COLO668 (cell line): ENCODE measurements around the gene PRXL2A.
A peak's percentile ranks its signal among the peaks of the same experiment; 100 is the strongest.
"Not testable (repeated sequence)": the region's sequence is repeated elsewhere in the genome, so short reads cannot be mapped to it uniquely, and the experiment has no call there.

Experiments used
- DNase-seq: peaks from one replicate; lab custom pipeline; 2025; ENCODE audit not compliant: unreplicated experiment; lab: John Stamatoyannopoulos, UW

Gene PRXL2A

DNA sequence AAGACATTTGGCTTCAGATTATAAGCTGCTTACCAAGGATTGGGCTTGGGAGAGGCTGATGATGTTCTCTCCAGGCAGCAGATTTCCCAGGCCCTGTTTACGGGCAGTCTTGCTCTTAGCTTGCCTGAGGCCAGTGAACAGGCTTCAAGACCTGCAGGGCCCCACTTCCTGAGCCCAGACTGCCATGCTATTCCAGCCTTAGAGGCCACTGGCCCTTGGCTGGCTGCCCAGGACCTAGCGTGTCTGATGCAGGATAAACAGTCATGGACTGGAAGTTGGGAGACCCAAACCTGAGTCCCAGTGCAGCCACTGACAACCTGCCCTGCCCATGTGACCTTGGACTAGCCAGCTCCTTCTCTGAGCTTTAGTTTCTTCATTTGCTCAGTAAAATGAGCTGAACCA, 2.9 kb downstream of the PRXL2A start:
- DNase-seq, result peak; percentile 50

DNA sequence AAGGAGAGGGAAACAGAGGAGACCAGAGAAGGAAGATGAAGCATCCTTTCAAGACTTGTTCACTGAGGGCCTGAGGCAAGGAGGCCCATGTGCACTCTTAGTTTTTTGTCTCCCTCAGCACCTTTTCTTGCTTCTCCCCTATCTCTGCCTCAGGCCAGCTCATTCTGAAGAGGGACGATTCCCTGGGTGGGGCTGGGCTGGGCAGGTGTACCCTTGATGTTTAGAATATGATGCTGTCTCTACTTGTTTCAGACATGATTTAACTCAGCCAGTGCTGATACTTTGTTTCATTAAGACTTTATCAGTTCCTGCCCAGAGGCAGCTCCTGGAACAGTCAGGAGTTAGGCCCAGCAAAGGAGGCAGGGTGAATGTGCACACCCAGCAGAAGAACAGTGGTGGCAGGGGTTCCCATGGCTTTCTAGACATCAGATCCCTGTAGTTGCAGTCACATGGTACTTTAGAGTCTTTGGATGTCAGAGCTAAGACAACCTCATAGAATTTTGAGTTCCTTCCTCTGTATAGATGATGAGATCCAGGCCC, 3.4 kb downstream of the PRXL2A start:
- no peak for DNase-seq

DNA sequence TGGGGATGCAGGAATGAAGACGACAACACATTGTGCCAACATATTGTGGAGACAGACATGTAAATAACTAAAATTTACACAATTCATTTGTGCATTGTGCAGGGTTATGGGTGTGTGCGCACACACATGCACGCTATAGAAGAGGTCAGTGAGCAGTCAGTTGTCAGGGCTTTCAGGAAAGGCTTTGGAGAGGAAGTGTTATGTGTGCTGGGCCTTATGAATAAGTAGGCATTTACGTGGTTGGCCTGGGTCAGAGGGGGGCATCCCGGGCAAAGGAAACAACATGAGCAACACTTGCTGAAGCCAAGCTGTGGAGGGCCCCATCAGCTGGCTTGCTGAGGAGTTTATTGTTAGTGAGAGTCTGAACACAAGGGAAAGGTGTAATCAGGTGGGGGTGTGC, 4.1 kb downstream of the PRXL2A start:
- DNase-seq, result no peak

DNA sequence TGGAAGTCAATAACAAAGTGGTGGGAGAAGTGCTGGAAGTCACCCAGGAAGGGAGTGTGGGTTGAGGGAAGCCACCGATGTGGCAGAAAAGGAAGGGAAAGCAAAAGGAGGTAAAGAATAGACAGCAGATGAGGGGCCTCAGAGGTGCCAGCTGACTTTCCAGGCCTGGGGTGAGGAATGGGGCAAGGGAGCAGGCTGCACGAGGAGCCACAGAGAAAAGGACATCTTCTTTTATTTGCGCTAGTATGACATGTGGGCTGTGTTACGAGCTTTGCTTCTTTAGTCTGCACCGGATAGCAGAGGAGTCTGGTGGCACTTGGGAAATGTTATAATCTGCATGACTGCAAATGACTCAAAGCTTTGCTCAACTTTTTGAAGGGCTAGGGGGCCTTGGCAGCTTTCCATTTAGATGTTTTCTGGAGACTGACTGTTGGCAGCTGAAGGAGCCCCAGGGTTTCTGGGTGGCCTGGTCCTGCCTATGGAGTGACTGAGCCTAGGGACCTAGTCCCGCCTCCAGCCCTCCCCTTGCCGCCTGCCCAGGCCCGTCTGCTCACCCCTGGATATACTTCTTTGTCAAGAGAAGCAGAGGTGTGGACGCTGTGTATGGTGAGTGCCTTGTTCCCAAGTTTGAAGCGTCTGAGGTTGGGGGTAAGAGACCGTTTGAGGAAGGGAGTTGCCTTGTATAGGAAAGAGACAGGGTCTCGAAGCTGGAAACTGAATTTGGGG, 5.1 kb downstream of the PRXL2A start:
- peak; percentile 43 for DNase-seq

DNA sequence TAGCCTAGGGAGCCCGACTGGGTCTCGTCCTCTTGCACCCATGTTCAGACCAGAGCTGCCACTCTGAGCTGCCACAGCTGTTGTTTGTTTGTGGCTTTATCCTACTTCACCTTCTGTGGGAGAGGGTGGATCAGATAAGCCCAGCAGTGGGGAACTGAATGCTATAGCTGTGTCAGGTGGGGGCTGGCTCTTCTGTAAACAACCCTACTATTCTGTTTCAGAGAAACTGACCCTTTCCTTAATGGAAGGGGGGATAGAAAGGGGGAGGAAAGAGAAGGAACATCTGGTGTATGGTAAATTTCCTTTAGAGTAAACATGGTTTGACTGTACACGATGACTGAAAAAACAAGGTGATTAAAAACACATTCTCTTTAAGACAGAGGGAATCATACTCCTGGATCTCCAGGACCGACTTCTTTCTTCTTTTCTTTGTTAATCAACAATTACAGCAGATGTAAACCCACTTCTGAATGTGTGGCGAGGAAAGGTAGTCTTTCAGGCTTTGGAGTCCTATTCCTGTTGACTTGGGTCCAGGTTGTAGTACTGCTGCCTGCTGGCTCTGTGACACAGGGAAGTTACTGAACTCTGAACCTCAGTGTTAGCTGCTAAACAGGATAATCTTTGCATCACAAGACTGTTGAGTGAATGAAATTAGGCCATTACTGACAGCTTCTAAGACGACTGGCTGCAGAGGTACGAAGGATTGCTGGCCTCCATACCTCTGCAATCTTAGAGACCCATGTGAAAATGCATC, 6.0 kb downstream of the PRXL2A start:
- peak; percentile 49 for DNase-seq

DNA sequence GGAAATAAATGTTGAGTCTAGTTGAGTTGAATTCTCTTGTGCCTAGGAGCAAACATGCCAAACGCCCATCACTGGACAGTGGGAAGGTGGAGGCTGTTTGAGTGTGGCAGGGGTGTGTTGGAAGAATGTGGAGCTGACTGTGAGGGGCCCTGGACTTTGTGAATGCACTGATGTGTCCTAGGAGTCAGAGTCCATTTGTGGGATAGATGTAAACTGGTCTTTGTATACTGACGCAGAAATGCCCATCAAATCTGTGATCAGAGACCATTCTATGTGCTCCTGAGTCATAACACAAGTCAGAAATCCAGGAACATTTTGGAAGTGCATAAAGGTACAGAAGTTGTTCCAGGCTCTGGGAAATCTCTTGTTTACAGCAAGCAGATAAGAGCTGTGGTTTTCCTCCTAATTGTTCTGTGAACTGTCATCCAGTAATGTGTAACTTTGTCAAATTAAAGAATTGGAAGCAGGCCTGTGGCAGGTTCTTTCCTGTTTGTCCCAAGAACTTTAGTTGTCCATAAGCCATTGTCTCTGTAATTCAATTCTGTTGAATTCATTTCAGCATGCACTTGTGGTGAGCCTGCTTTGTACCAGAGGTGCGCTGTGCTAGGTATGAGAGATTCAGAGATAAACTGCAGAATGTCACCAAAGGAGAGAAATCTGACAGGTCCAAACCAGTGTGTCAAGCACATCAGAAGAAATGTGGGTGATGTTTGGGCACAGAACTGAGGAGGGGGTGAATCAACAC, 7.6 kb downstream of the PRXL2A start:
- no peak for DNase-seq

DNA sequence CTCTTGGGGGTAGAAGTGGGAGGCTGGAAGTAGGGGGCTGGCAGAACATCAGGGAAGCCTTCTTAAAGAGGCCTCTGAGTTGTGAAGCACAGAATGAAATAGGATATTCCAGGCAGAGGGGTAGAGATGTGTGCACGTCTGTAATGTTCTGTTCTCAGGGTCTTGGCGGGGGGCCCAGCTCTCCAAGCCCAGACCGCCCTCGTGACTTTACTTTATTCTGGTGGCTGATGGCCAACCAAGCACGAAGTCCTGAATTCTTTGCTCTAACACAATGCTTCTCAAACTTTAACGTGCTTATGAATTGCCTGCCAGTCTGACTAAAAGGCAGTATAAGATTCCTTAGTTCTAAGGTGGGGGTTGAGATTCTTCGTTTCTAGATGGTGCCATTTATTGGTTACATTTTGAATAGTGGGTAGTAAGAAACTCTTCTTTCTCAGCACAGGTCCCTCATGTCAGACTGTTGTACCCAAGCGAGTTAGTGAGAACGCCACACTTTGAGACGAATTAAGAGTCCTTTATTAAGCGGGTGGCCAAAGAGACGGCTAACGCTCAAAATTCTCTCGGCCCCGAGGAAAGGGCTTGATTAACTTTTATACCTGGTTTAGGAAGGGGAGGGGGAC, 8.2 kb downstream of the PRXL2A start:
- no peak for DNase-seq

DNA sequence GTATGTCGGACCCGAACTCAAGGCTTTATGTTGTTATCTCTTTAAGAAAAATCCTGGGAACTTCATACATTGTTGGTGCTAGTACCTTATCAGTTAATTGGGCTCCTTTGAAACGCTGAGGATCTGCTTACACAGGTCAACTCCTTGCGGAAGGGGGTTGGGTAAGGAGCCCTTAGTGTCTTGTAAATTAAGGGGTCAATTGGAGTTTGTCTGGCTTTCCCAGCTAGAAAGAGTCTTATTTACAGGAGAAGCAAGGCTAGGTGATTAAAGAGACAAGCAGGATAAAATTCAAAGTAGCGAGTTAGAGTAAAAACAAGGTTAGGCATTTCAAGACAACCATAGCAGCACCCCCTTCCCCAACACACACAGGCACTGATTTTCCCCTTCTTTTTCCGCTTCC, 8.9 kb downstream of the PRXL2A start:
- DNase-seq, result not testable (repeated sequence)

DNA sequence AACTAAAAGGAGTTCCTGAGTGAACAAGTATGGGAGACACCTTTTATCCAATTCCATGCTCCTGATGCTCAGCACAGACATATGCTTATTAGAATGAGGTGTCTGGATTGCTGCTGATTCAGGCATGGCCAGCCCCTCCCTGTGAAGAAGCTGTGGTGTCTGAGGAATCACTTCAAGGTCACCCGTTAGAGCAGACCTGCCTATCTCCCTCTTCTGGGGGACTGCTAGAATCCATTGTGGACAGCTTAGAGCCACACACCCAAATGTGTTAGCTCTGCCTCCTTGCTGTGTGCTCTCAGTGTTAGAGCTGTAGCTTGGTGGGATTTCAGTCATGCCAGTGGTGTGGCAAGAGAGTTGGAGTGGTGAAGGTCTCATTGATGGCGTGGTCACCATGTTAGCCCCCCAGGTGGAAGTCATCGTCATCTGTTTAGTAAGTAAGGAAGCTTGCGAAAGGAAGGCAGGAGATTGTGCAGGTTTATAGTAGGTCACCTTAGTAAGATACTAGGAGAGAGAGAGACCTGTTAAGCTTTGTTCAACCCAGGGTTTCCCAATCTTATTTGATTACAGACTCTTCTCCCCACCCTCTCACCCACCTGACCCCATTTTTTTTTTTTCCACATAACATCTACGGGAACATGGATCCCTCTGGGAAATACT, 12.8 kb downstream of the PRXL2A start:
- DNase-seq, result no peak

DNA sequence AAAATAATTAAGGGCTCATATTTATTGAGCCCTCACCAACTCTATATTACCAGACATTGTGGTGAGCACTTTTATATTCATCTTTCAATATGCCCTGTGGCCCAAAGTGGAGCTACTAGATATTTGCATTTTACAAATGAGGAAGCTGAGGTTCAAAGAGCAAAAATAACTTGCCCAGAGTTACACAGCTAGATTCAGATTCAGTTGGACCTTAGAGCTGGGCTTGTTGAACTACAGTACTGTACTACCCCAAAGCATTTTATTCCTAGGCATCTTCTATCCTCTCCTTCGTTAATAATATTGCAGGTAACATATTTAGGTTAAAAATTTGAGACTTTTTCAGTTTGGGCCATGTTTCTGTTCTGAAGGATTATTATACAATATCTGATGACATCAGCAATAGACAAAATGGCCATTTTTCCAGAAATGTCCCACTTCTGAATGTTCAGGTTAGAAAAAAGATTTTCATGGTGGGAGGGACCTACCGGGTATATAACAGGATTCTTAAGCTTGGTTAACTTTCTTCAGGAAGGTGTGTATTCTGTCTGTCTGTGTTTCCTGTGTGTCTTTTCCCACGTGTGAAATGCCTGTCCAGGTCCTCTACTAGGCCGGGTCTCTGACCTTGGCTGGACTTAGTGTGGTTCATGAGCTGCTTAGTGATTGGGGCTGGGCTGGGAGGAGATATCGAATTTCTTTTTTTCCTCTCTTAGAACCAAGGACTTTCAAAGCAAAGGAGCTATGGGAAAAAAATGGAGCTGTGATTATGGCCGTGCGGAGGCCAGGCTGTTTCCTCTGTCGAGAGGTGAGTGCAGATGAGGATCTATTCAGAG, 13.6 kb downstream of the PRXL2A start:
- no peak for DNase-seq

DNA sequence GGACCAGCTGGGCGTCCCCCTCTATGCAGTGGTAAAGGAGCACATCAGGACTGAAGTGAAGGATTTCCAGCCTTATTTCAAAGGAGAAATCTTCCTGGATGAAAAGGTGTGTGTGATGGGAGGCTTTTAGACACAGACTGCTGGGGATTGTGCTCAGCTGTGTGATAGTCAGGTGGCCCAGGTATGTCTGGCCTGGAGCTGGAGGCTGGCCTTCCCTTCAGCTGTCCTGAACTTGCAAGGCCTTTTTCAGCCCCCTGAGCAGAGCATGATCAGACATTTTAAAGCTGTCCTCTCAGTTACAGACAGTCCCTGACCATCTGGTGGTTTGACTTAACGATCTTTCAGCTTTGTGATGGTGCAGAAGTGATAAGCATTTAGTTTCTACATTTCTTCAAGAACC, 17.6 kb downstream of the PRXL2A start:
- DNase-seq, result no peak

DNA sequence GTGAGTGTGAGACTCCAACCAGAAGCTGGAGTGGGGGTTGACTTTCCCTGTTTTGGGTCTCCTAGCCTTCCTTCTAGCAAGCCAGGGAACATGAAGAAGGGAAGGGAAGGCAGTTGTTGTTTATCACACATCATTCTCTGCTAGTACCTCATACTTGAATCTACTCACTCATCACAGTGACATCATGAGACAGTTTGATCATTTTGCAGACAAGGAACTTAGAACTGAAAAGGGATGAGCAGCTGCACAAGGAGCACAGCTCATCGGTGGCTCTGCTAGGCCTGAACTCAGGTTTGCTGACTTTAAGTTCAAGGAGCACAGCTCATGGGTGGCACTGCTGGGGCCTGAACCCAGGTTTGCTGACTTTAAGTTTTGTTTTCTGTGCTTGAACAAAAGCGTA, 19.2 kb downstream of the PRXL2A start:
- DNase-seq, result no peak

DNA sequence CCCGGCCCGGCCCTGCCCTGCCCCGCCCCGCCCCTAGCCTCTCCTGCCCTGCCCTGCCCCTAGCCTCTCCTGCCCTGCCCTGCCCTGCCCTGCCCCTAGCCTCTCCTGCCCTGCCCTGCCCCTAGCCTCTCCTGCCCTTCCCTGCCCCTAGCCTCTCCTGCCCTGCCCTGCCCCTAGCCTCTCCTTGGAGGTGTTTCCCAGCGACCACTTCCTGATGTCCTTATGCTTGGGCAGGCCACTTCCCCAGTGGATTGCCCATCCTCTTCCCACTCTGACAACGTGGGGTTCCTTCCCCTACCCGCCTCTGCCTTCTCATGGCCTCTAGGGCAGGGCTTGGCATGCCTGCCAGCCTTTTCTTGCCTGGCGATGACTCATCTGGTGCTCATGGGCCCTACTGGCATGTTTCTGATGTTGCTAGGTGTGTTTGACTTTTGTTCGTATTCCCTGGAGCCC, 21.2 kb downstream of the PRXL2A start:
- no peak for DNase-seq

DNA sequence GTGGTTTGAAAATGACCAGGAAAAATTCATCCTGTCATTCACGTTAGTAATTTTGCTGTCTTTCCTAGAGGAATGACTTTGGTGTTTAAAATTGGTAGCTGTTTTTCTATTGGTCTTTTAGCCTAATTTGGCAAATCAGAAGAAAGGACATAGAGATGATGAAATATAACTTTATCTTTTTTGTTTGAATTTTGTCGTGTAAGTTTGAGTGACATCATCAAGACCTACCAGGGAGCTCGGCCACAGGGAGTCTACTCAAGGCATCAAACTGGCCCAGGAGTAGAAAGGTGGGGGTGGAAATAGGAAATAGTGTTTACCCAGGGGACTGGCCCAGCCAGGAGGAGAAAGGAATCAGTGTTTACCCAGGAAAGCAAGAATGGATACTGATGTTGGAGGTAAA, 24.8 kb downstream of the PRXL2A start:
- DNase-seq, result no peak

DNA sequence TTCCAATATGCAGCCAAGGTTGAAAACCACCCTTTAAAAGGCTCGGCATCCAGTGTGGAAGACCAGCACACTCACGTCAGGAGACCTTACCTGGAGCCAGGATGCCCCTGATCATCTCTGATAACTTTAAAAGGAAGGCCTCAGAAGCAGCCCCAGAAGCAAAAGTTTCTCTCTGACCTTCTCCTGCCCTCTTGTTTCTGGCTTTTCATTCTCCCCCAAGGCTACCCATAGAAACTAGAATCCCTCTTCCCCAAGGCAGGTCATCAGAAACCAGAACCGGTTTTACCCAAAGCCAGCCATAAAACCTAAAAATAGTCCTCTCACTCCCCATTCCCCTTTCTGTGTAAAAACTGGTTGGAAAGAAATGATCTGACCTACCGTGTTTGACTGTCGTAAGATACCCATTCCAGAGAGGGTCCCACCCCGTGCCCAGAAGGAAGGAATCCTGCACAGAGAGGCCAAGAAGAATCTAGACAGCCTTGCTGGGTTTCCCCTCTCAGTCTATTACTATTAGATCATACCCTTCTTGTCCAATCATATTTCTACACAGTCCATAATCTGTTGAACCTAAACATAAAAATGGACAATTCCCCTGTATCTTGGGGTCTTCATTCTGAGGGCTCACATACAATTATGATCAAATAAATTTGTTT, 28.2 kb downstream of the PRXL2A start:
- DNase-seq, result no peak

DNA sequence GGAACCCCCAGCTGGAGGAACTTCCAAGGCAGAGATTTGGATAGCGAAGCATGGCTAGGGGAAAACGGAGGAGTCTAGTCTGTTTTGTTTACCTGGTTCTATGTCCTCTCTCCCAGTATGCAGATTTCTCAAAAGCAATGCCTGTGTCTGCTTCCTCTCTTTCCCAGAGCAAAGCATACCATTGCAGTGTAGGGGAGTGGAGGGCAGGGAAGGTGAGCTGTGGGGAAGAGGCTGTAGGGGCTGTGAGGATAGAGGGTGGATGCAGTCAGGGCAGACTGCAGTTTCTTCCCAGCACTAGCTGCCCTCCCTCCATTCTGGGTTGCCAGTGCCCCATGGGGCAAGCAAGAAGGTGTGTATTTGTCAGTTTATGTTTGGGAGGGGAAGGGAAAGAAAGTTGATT, 28.9 kb downstream of the PRXL2A start:
- no peak for DNase-seq

DNA sequence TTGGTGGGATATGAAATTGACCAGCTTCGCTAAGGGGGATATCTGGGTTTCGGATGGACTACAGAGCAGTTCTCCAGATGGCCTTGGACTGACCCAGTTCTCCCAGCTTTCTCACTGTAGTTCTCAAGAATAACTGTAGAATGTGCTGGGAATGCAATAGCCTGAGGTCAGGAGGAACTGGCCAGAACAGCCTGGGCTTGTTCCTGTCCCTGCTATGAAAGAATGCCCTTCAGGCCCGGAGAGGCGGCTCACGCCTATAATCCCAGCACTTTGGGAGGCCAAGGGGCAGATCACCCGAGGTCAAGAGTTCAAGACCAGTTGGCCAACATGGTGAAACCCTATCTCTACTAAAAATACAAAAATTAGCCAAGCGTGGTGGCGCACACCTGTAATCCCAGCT, 33.5 kb downstream of the PRXL2A start:
- no peak for DNase-seq

DNA sequence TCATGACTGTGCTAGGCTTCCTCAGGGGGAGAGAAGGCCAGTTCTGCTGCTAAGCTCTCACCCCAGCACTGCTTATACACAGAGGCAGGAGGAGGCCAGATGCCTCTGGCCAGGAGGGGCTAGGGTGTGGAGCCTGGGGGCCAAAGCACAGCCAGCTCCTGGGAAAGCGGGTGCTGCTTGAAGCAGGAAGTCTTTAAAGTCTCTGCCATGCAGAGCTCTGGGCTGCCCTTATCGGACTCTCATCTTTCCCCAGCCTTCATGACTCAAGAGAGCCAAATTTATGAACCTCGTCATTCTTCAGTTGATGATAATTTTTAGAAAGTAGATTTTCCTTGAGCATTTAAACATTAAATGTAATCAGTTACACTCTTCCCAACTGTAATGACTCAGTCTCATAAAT, 34.5 kb downstream of the PRXL2A start:
- no peak for DNase-seq

DNA sequence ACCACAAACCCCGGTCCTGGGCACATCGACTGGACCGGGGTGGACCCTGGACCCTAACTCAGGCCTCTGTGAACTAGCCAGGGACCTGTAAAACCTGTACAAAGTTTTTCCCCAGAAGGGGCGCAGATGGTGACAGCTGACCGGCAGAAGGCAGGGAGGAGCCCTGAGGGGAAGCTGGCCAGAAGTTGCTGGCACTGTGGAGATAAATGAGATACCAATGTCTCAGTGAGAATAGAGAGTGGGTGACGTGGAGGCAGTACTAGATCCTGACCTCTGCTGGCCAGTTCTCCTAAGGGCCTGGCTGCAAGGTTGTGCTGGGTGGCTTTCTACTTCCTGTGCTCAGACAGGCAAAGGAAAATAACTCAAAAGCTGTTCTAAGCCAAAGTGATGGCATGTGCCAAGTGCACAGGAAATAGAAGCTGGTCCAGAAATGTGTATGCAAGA, 35.2 kb downstream of the PRXL2A start:
- peak; percentile 3 for DNase-seq
